AG09309 (cell line): ENCODE results near the gene SMIM45.
A peak's percentile ranks its signal among the peaks of the same experiment; 100 is the strongest.

Experiments used
- DNase-seq: peaks from one replicate; pipeline ENCODE4 v3.0.0-alpha.2; 2010; ENCODE audit warnings: low read depth
- H3K4me3 ChIP-seq: 2 replicates; pipeline ENCODE4 v1.5.1; 2011; ENCODE audit warnings: mild to moderate bottlenecking, low read depth, low read length, moderate library complexity; ENCODE audit not compliant: control insufficient read depth
- TF ChIP-seq, protein P1 (sequence below): IDR thresholded peaks from 2 replicates; pipeline ENCODE4 v1.5.1; 2011; ENCODE audit warnings: mild to moderate bottlenecking, low read depth, low read length, inconsistent platforms; ENCODE audit not compliant: insufficient read depth, control insufficient read depth; ENCODE audit errors: missing control alignments

The SMIM45 gene

DNA sequence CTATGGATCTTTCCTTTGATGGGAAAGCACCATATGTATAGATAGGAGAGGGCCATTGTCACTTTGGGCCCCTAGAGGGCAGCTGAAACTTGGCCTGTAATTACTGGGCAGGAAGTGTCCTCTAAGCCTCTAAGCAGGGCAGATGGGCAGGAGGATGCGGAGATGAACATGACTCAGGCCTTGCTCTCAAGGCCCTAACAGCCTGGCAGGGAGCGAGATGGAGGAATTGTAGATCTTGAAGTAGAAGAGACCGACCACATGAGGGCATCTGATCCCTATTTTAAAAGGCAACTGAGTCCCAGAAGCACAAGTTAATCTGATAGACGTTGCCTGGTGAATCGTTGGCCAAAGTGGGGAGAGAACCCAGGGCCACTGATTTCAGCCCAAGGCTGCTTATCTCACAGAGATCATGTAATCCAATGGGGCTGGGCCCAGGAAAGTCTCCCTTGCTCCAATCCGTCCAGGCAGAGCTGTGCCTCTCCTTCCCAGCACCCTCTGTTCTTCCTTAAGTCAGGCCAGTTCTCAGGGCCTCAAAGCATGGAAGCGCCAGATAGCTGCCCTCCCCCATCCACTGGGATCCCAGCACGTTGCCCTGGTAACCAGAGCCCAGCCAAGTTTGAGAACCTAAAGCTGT, 14.8 kb downstream of the SMIM45 start:
- DNase-seq: peak; percentile 86
- TF ChIP-seq, protein P1, sequence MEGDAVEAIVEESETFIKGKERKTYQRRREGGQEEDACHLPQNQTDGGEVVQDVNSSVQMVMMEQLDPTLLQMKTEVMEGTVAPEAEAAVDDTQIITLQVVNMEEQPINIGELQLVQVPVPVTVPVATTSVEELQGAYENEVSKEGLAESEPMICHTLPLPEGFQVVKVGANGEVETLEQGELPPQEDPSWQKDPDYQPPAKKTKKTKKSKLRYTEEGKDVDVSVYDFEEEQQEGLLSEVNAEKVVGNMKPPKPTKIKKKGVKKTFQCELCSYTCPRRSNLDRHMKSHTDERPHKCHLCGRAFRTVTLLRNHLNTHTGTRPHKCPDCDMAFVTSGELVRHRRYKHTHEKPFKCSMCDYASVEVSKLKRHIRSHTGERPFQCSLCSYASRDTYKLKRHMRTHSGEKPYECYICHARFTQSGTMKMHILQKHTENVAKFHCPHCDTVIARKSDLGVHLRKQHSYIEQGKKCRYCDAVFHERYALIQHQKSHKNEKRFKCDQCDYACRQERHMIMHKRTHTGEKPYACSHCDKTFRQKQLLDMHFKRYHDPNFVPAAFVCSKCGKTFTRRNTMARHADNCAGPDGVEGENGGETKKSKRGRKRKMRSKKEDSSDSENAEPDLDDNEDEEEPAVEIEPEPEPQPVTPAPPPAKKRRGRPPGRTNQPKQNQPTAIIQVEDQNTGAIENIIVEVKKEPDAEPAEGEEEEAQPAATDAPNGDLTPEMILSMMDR: peak; percentile 57
- H3K4me3 ChIP-seq: no peak overlapping the region

- no peak overlapping the region for H3K4me3 ChIP-seq
- TF ChIP-seq, protein P1: no peak
- DNase-seq: no peak
These were observed 16.7 kb downstream of the SMIM45 start for GRCh38 chr22:41968601-41969000.

GRCh38 chr22:41969110-41969646, 17.2 kb downstream of the SMIM45 start, which contains the start of gene SEPTIN3:
Gene SEPTIN3, plus strand, starts transcription at chr22:41969443. Its CDS starts 2,050 bp downstream, at chr22:41971493.
- TF ChIP-seq, protein P1: no peak
- DNase-seq: no peak
- H3K4me3 ChIP-seq: no peak within 1 kb of the TSS

DNA sequence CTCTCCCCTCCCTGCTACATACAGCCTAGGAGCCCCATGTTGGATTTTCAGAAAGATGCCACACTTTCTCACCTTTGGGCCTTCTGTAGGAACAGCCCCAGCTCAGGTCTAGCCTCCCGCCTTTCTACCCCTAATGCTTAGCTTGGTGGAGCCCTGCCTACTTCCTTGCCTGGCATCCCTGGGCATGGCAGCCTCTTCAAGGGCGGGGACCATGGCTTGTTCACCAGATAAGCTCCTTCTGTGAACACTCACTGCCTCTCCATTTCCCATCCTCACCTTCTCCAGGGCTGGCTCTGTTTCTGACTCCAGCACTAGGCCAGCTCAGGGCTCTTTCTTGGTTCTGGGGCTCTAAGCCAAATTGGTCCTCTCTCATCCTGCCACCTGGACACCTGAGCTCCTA, 18.7 kb downstream of the SMIM45 start:
- no peak overlapping the region for H3K4me3 ChIP-seq
- TF ChIP-seq, protein P1: no peak
- no peak for DNase-seq

- TF ChIP-seq, protein P1: no peak
- no peak overlapping the region for H3K4me3 ChIP-seq
- no peak for DNase-seq
These were observed 19.5 kb downstream of the SMIM45 start for GRCh38 chr22:41971431-41971830.

DNA sequence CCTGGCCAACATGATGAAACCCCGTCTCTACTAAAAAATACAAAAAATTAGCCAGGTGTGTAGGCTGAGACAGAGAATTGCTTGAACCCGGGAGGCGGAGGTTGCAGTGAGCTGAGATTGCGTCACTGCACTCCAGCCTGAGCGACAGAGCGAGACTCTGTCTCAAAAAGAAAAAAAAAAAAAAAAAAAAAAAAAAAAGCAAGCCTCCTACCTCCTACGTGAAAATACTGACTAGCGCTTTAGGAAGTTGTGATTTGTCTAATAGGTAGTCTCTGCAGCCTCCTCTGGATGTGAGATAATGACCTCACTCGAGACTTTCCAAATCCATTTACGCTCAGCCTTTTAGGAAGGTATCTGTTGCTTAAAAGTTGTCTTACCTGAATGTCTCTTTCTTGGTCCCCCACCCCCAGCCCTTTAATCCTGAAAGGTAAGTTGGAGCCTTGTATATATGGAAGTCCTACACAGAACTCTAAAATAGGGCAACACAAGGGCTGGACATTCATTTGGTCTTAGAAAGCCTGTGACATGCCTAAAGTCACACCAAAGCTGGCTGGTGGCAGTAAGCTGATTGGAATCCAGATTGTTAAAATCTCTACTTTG, 22.8 kb downstream of the SMIM45 start:
- no peak overlapping the region for H3K4me3 ChIP-seq
- TF ChIP-seq, protein P1: no peak
- no peak for DNase-seq
